GM23338 (cell line): Measurements from ENCODE around the gene ATP5MC2. TPM values are rescaled to one million over a fixed set of nuclear protein-coding genes. Genes with fewer than 3 reads are reported as not detected.
A peak's percentile ranks its signal among the peaks of the same experiment; 100 is the strongest.

Experiments used
- ATAC-seq: fragments of 200-7000 bp; cut with Tn5 transposase; 3 replicates; pipeline ENCODE4 v1.9.1; 2020
- DNase-seq: peaks from one replicate; pipeline ENCODE4 v3.0.0-alpha.2; 2015; ENCODE audit warnings: low spot score
- H2AFZ ChIP-seq: fragments of 200-600 bp; sonication (generic); 2 replicates; pipeline ENCODE4 v1.8.0; 2016; ENCODE audit warnings: antibody characterized with exemption, mild to moderate bottlenecking, moderate library complexity
- H3F3A ChIP-seq: fragments of 200-600 bp; sonication (generic); replicated peaks from 2 replicates; pipeline ENCODE4 v1.8.0; 2017; ENCODE audit warnings: antibody characterized with exemption, mixed run types, low read depth
- H3K27ac ChIP-seq: fragments of 200-600 bp; sonication (generic); 2 replicates; pipeline ENCODE4 v1.6.1; 2016; ENCODE audit warnings: low read depth
- H3K27me3 ChIP-seq: fragments of 200-600 bp; sonication (generic); 2 replicates; pipeline ENCODE4 v1.8.0; 2016; ENCODE audit warnings: mild to moderate bottlenecking, mixed run types, moderate library complexity; ENCODE audit not compliant: insufficient read depth
- H3K36me3 ChIP-seq: fragments of 200-600 bp; sonication (generic); 2 replicates; pipeline ENCODE4 v1.8.0; 2016; ENCODE audit warnings: mild to moderate bottlenecking; ENCODE audit not compliant: insufficient read depth
- H3K4me1 ChIP-seq: fragments of 200-600 bp; sonication (generic); 2 replicates; pipeline ENCODE4 v1.8.0; 2016; ENCODE audit warnings: mild to moderate bottlenecking, moderate library complexity; ENCODE audit not compliant: insufficient read depth
- H3K4me2 ChIP-seq: fragments of 200-600 bp; sonication (generic); 2 replicates; pipeline ENCODE4 v1.7.1; 2017; ENCODE audit warnings: mixed run types
- H3K4me3 ChIP-seq: fragments of 200-600 bp; sonication (generic); 2 replicates; pipeline ENCODE4 v1.6.1; 2016; ENCODE audit warnings: mixed run types
- H3K79me2 ChIP-seq: fragments of 200-600 bp; sonication (generic); replicated peaks from 2 replicates; pipeline ENCODE4 v1.8.0; 2017; ENCODE audit warnings: mild to moderate bottlenecking; ENCODE audit not compliant: insufficient read depth
- H3K9me2 ChIP-seq: fragments of 200-600 bp; sonication (generic); 2 replicates; pipeline ENCODE4 v1.8.0; 2017; ENCODE audit not compliant: insufficient read depth
- H4K20me1 ChIP-seq: fragments of 200-600 bp; sonication (generic); replicated peaks from 2 replicates; pipeline ENCODE4 v1.8.0; 2017; ENCODE audit warnings: mild to moderate bottlenecking; ENCODE audit not compliant: insufficient read depth
- H3K27ac Mint-ChIP-seq: 2 replicates; pipeline ENCODE4 v1.8.0; 2020; ENCODE audit warnings: inconsistent platforms, mild to moderate bottlenecking, moderate library complexity, mixed read lengths
- H3K27me3 Mint-ChIP-seq: 3 replicates; pipeline ENCODE4 v1.8.0; 2022; ENCODE audit warnings: low read depth, mild to moderate bottlenecking, moderate library complexity, mixed read lengths, inconsistent platforms; ENCODE audit not compliant: insufficient read depth, poor library complexity
- H3K36me3 Mint-ChIP-seq: 3 replicates; pipeline ENCODE4 v1.8.0; 2021; ENCODE audit warnings: low read depth, mild to moderate bottlenecking, inconsistent platforms, moderate library complexity, mixed read lengths
- H3K4me1 Mint-ChIP-seq: 3 replicates; pipeline ENCODE4 v1.8.0; 2020; ENCODE audit warnings: mild to moderate bottlenecking, inconsistent platforms, mixed read lengths
- H3K4me3 Mint-ChIP-seq: 3 replicates; pipeline ENCODE4 v1.8.0; 2021; ENCODE audit warnings: moderate library complexity, mild to moderate bottlenecking, inconsistent platforms, mixed read lengths
- H3K9me3 Mint-ChIP-seq: 3 replicates; pipeline ENCODE4 v1.8.0; 2020; ENCODE audit warnings: moderate library complexity, mild to moderate bottlenecking, inconsistent platforms, mixed read lengths
- CREB1 ChIP-seq: fragments of 250-450 bp; sonication (Bioruptor Pico); IDR thresholded peaks from 2 replicates; pipeline ENCODE4 v1.5.0; 2020; ENCODE audit warnings: low read depth, mild to moderate bottlenecking, moderate library complexity
- EZH2phosphoT487 ChIP-seq: fragments of 200-600 bp; sonication (generic); IDR thresholded peaks from one replicate; pipeline ENCODE4 v1.8.1; 2018; ENCODE audit warnings: antibody characterized with exemption; ENCODE audit not compliant: unreplicated experiment
- JUNB ChIP-seq: IDR thresholded peaks from one replicate; pipeline ENCODE4 v1.6.1; 2016; ENCODE audit warnings: antibody characterized with exemption; ENCODE audit not compliant: unreplicated experiment
- POLR2AphosphoS5 ChIP-seq: IDR thresholded peaks from 2 replicates; pipeline ENCODE4 v1.6.1; 2016; ENCODE audit warnings: antibody characterized with exemption, low read depth
- ZNF114 ChIP-seq: fragments of 250-450 bp; sonication (Bioruptor Pico); IDR thresholded peaks from 2 replicates; pipeline ENCODE4 v1.5.0; 2020; ENCODE audit warnings: mild to moderate bottlenecking, moderate library complexity
- ZNF462 ChIP-seq: fragments of 250-450 bp; sonication (Bioruptor Pico); IDR thresholded peaks from 2 replicates; pipeline ENCODE4 v1.5.0; 2020; ENCODE audit warnings: mild to moderate bottlenecking, moderate library complexity
- polyA plus RNA-seq: library from polyadenylated mRNA; unstranded; fragments of >200 nt; fragmentation: Nextera tagmentation; extraction: Ambion mirVana; gene quantifications from 2 replicates; pipeline ENCODE4 v1.2.1, GENCODE V29; 2016
- total RNA-seq: library from RNA; depleted of rRNA; stranded (reverse); fragments of >200 nt; shearing (Covaris generic); gene quantifications from 2 replicates; pipeline ENCODE4 v1.2.3, GENCODE V29; 2014
- TF ChIP-seq, protein P1 (sequence below), 2 experiments: fragments of 200-600 bp in 1 of 2; sonication (generic) in 1 of 2; conservative IDR thresholded peaks; 2 replicates each; pipeline versions ENCODE4 v1.5.1 to v1.6.1; 2016 to 2017; ENCODE audit warnings: antibody characterized with exemption in 2 of 2, low read depth in 2 of 2, mild to moderate bottlenecking in 2 of 2, moderate library complexity in 1 of 2

The ATP5MC2 gene
- total and polyA plus RNA-seq, 2 experiments from 2014 or later, result 362 to 821 TPM

DNA sequence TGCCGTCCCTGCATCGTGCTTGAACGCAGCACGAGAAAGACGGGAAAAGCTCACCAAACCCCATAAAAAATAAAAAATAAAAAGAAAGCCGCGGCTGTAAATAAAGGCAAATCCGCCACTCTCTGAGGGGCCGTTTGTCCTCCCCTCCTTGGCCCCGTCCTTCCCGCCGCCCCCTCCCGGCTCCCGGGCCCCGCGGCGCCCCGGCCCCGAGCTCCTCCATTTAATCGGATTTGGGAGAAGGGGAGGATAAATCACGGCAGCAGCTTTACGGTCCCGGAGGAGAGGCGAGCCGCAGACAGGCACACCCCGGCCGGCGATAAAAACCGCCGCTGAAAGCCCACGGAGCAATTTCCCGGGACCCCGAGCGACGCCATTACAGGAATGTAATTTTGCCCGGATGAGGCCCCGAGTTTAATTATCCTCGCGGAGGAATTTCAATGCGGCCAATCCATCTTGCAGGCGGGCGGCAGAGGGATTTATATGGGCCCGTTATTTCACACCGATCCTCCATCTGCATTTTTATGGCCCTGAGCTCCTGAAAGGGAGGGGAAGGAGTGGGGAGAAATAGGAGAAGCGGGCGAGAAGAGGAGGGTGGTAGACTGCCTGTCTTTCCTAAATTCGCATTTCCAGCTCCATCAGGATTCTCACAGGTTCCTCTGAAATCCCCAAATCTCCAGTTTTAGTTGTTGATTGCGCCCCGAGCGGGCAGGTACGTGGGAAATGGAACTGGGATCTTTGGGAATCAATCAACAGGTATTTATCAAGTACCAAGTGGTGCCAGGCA is 1.3 kb upstream of the ATP5MC2 start (continued):
- no peak for TF ChIP-seq ZNF462

DNA sequence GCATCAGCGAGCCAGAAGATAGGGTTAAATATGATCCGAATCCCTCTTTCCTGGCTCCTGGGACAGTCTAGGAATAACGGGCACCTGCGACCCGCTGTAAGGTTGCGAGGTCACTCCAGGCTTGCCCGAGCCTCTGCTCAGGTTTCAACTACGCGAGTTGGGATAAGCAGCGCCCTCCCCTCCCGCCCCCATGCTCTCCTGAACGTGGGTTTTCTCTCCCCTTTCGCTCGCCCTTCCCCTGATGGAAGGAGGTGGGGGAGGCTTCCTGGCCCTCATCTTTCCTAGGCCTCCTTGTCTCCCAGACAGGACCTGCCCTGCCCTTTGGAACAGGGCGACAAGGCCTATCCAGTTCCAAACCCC is 753 bp upstream of the ATP5MC2 start:
- H3K36me3 Mint-ChIP-seq, result peaks cover 34% of the 10 kb centered on the region
- peak overlapping the region; percentile 98 for H3K27ac Mint-ChIP-seq
- H3K4me3 Mint-ChIP-seq, result peak overlapping the region; percentile 92
- Histone ChIP-seq H3K4me1 (peaks cover 31% of the 10 kb centered on the region), H2AFZ (peak overlapping the region; percentile 97), H3K4me3 (peak overlapping the region; percentile 61), H3F3A (peaks cover 17% of the 10 kb centered on the region; the same call in 1 of the 2 replicates), H3K27ac (peak overlapping the region; percentile 96), H3K79me2 (peaks cover 36% of the 10 kb centered on the region), H3K9me2 (no peaks in the 10 kb centered on the region), H4K20me1 (0 out of 2 replicates have a peak, but pooled peaks cover 11% of the 10 kb centered on the region), H3K27me3 (no peaks in the 10 kb centered on the region), H3K4me2 (peak overlapping the region; percentile 89), H3K36me3 (peaks cover 22% of the 10 kb centered on the region)
- H3K4me1 Mint-ChIP-seq, result peaks cover 29% of the 10 kb centered on the region
- H3K27me3 Mint-ChIP-seq, result peaks cover 12% of the 10 kb centered on the region
- ATAC-seq, result peak; percentile 67
- DNase-seq, result peak; percentile 73
- H3K9me3 Mint-ChIP-seq, result no peaks in the 10 kb centered on the region
- no peak for TF ChIP-seq ZNF114 (CRISPR knock-in tag)
- peak; percentile 31; the same call in 1 of the 2 replicates for TF ChIP-seq POLR2AphosphoS5
- no peak for TF ChIP-seq CREB1 (CRISPR knock-in tag)
- no peak for TF ChIP-seq ZNF462
- TF ChIP-seq, protein P1, sequence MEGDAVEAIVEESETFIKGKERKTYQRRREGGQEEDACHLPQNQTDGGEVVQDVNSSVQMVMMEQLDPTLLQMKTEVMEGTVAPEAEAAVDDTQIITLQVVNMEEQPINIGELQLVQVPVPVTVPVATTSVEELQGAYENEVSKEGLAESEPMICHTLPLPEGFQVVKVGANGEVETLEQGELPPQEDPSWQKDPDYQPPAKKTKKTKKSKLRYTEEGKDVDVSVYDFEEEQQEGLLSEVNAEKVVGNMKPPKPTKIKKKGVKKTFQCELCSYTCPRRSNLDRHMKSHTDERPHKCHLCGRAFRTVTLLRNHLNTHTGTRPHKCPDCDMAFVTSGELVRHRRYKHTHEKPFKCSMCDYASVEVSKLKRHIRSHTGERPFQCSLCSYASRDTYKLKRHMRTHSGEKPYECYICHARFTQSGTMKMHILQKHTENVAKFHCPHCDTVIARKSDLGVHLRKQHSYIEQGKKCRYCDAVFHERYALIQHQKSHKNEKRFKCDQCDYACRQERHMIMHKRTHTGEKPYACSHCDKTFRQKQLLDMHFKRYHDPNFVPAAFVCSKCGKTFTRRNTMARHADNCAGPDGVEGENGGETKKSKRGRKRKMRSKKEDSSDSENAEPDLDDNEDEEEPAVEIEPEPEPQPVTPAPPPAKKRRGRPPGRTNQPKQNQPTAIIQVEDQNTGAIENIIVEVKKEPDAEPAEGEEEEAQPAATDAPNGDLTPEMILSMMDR (conservative IDR thresholded peaks at IDR 0.05; ENCODE audit: low read depth in 2 of 2), result no peak
- TF ChIP-seq JUNB, result no peak
- no peak for TF ChIP-seq EZH2phosphoT487
